CD4-positive, alpha-beta T cell treated with Interleukin-2 at 100 ng/mL for 4 hours (primary cell): ENCODE measurements around the gene SLC11A1.
A peak's percentile ranks its signal among the peaks of the same experiment; 100 is the strongest.

Experiments
- DNase-seq: peaks from one replicate; pipeline ENCODE4 v3.0.0-alpha.2; 2020; ENCODE audit warnings: low spot score

Gene SLC11A1

DNA sequence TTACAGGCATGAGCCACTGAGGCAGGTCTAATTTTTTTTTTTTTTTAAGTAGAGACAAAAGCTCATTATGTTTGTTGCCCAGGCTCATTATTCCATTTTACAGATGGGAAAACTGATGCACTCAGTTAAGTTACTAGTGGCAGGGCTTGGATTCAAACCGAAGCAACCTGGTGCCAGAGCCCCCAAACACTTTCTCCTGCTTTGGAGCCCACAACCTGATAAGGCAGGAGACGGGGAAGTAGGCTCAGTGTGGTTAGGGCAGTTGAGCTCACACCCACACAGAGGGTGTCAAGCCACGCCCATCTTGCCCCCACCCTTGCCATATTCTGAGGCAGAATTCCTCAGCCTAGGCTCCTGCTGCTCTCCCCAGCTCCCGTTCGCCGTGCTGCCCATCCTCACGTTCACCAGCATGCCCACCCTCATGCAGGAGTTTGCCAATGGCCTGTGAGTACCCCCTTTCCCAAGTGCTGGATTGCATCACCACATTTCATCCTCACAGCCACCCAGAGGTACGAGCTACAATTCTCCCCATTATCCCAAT lies 11.7 kb downstream of the SLC11A1 start:
- peak; percentile 15 for DNase-seq

DNA sequence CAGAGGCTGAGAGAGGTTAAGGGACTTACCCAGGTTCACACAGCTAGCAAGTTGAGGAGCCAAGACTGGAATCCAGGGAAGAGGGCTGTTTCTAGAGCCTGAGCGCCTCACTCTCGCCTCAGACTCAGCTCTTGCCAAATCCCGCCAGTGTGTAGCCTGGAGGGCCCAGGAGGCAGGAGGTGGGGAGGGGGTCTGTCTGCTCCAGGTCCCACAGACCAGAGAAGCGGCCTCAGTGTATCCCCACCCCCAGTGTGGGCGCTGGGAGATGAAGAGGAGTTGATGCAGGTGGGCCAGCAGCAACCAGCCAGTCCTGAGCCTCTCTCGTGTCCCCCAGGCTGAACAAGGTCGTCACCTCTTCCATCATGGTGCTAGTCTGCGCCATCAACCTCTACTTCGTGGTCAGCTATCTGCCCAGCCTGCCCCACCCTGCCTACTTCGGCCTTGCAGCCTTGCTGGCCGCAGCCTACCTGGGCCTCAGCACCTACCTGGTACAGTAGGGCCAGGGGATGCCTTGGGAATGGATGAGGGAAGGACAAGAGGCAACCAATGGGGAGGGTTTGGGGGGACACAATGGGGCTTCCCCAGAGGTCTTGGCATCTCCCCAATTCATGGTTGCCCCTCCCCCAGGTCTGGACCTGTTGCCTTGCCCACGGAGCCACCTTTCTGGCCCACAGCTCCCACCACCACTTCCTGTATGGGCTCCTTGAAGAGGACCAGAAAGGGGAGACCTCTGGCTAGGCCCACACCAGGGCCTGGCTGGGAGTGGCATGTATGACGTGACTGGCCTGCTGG lies 12.4 kb downstream of the SLC11A1 start:
- DNase-seq, result no peak

DNA sequence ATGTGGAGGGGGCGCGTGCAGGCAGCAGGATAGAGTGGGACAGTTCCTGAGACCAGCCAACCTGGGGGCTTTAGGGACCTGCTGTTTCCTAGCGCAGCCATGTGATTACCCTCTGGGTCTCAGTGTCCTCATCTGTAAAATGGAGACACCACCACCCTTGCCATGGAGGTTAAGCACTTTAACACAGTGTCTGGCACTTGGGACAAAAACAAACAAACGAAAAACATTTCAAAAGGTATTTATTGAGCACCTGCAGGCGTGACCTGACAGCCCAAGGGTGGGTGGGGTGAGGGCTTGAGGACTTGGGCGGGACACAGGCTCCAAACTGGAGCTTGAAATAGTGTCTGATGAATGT lies 13.0 kb downstream of the SLC11A1 start:
- no peak for DNase-seq

DNA sequence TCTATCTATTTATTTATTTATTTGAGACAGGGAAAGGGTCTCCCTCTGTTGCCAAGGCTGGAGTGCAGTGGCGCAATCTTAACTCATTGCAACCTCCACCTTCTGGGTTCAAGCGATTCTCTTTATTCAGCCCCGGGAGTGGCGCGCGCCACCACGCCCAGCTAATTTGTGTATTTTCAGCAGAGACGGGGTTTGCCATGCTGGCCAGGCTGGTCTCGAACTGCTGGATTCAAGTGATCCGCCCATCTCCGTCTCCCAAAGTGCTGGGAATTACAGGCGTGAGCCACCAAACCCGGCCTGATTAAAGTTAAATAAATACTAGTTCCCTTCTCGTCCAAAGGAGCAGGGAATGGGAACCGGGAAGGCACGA lies 13.4 kb downstream of the SLC11A1 start:
- no peak for DNase-seq

DNA sequence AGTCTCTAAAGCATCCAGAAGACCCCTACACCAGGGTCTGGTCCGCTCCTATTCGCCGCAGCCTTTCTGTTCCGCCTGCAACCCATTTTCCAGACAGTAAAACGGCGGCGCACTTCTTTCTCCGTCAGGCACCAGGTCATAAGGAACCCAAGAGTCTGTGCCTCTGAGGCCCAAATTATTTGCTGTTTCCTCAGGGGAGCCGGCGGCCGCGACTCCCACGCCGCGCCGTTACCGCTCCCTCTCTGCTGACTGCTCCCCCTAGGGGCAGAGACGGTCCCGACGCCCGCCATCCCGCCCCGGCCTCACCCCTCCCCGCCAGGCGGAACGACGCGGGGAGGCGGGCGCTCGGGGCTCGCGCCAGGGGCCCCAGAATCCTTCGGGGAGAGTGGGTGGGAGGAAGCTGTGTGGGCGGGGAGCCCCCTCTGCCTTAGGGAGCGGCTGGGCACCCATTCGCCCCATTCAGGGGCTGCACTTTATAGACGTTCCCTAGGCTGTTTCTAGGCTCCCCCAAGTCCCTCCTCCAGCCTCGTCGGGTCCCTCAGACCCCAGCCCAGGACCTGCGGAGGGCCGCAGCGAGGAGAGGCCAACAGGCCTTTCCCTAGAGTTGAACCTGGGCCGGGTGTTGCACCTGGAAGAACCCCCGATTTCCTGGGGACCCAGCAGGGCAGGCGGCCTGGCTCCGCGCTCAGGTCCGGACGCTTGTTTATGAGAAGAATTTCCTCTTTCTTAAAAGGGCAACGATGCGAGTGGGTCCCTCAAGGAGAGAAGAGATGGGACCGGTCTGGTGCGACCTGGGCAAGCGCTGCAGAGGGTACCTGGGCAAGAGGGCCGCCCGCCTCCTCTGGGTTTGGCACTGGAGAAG lies 14.0 kb downstream of the SLC11A1 start:
- DNase-seq, result peak; percentile 97

DNA sequence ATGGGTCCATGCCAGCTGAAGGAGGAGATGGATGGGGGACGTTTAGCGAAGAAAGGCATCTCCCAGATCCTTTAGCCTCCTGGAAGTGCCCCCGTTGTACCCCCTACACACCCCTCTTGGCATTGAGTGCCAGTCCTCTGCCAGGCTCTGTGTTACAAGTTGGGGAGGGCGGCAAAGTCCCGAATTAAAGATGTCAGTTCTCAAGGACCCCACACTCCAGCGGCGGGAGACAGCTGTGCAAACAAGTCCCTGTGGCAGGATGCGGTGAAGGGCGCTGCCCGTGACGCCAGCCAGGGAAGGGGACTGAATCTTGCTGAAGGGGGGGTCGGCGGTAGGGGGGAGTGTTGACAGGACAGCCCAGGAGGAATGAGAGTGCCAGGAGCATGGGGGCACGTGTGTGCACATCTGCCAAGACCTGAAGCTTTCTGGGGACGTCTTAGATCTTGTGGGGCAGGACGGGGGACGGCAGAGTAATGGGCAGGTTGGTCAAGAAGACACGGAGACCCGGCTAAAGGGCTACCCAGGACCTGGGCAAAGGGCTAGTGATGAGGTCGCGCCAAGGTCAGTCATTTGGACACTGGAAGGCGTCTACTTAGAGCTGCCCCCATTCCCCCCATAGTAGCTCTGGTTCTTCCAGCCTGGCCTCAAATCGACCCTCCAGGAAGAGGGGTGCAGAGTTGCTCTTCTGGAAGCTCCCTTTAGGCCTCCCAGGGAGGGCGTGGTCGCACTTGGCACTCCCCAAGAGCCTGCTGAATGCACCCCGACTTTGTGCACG lies 14.8 kb downstream of the SLC11A1 start:
- DNase-seq, result peak; percentile 70

DNA sequence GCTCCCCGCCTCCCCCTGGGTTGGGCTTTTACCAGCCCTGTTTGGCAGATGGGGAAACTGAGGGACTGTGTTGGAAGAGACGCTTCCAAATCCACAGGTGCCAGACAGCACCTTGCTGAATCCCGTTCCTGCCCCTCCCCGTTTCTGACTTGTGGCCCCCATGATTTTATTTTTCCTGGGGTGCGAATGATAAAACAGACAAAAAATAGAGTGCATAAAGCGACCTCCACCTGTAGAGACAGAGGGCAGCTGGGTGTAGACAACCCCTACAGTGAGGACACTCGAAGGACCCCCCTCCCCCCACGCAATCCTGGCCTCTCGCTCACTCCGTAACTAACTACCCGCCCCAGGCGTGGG lies 15.4 kb downstream of the SLC11A1 start:
- DNase-seq, result no peak

DNA sequence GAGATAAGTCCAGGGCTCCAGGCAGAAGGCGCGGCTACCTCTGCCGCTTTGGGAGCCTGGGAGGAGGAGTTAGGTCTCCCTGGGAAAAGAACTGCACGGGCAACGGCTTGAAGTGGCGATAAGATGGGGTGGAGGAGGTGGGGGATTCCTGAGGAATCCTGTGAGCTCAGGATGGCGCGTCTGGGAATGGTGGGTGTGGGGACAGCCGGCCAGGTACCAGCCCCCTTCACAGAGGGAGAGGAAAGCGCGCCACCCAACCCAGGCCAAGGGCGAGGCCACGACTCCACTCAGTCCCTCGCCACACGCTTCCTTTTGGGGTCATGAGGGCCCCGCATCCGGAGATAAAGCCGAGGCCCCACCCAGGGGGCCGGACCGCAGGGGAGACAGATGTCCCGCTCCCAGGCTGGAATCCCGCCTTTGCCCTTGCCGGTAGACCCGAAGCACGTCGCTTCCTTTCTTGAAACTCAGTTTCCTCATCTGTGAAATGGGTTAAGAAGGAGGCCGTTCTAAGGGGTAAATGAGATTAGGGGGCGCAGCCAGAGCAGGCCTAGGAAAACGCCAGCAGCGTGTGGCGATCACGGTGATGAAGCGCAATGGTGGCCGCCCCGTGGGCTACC lies 15.9 kb downstream of the SLC11A1 start:
- DNase-seq, result peak; percentile 53

DNA sequence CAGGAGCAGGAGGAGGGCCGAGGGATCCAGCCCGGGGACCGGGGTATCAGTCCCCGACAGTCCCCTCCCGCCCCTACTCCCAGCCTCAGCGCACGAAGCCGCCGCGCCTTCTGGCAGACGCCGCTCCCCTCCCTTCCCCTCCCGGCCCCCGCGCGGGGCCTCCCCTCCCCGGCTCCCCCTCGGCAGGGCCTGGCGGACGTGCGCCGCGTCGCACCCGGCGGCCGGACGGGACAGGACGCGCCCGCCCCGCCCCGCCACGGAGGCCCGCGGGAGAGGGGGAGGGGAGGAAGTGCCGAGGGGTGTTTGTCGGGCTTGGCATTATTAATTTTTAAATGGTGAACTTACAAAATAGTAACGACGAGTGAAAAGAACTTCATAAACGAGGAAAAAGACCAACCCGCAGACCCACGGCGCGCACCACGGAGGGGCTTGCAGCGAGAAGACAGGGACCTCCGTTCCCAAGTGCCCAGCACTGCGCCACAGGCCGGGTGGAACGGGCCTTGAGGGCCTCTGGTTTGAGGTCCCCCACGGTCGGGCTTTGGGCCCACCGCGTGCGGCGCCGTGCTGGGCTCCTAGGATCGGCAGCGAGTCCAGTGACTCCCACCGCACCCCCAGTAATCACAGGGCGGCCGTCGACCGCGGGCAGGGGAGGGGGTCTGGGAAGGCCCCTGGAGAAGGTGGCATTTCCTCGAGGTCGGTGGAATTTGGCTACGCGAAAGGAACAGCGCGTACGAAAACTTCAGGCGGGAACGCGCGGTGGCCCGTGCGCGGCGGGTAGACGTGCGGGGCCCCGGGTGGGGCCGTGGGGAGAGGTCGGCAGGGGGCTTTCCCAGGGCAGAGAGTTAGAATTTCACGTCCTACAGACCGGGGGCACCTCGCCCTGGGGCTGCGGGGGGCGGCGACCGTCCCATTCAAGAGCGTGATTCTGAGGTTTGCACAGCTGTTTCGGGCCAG lies 16.6 kb downstream of the SLC11A1 start:
- peak; percentile 66 for DNase-seq

DNA sequence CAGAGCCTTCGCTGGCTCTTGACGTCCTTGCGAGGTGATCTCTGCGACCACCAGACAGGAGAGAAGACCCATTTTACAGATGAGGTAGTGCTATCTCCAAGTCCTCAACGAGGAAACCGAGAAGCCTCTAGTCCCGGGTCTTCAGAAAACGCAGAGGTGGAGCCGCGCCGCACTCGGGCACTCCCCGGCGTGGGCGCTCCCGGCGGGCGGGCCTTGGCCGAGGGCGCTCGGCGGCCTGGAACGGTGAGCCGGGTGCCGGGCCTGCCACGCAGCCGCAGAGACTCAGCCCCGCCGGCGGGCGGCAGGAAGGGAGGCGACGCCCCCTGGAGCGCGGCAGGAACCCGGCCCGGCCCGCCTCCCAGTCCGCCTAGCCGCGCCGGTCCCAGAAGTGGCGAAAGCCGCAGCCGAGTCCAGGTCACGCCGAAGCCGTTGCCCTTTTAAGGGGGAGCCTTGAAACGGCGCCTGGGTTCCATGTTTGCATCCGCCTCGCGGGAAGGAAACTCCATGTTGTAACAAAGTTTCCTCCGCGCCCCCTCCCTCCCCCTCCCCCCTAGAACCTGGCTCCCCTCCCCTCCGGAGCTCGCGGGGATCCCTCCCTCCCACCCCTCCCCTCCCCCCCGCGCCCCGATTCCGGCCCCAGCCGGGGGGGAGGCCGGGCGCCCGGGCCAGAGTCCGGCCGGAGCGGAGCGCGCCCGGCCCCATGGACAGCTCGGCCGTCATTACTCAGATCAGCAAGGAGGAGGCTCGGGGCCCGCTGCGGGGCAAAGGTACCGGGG lies 17.5 kb downstream of the SLC11A1 start, which contains the start of gene CTDSP1:
Gene CTDSP1, plus strand, starts transcription at position 478 of the 776 bp plus-strand sequence. Its CDS starts 223 bp downstream, at position 701.
- DNase-seq, result peak; percentile 95

DNA sequence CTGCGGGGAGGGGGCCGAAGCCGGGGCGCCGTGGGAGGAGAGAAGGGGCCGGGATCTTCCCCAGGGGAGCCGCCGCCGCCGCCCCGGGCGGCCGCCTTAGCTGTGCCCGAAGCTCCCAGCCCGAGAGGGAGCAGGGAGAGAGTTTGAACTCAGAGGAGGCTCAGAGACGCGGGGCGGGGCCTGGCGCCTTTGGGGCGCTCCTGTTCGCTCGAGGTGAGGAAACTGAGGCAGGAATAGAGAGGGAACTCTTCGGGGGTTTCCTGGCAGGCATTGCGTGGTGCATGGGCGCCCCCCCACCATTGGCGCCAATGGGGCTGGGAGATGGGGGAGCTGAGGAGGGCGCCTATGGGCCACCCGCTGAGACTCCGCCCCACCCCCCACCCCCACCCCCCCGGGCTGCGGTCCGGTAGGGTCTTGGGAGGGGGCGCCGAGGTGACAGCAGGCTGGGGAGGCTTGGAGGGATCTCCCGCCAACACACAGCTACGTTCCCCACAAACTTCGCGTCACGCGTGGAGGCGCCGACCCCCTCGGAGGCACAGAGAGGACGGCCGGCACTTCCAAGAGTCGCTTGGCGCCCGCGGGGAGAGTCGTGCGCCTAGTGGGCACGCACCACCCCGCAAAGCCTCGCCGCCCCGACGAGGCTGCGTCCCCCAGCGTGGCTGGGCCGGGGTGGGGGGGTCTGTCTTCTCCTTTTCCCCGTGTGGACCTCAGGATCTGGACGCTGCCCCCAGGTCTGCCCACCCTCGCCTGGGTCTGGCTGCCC lies 18.3 kb downstream of the SLC11A1 start:
- DNase-seq, result peak; percentile 22

DNA sequence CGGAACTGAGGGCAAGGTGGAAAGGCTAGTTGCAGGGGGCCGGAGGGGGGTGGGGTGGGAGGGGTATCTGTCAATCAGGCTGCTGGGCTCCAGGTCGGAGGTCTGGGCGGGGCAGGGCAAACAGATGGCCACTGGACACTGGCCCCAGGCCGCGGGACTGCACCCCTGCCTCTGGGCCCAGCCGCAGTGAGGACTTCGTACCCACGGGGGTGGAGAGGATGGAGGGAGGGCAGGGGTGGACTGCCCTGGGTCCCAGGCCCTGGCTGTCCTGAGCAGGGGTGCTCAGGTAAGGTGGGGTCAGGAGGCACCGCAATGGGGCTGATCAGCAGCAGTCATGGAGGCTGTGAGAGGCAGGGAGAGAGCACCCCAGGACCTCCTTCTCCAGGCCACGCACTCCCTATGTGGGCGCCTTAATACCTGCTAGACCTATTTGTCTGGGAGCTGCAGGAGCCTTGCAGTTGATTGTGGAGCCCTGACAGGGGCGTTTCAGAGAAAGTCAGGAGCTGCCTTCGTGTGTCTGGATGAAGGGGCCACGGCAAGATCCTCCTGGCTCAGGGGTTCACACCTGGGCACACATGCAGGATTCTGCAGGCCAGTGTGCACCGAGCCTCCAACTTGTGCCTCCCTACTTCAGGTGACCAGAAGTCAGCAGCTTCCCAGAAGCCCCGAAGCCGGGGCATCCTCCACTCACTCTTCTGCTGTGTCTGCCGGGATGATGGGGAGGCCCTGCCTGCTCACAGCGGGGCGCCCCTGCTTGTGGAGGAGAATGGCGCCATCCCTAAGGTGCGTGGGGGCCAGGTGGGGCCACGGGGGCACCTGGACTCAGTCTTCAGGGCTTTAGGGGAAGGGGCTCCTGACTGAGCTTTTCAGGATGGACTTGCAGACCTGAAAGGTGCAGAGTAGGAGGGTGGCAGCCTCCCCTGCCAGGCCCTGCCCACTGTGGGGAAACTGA lies 19.1 kb downstream of the SLC11A1 start:
- no peak for DNase-seq

DNA sequence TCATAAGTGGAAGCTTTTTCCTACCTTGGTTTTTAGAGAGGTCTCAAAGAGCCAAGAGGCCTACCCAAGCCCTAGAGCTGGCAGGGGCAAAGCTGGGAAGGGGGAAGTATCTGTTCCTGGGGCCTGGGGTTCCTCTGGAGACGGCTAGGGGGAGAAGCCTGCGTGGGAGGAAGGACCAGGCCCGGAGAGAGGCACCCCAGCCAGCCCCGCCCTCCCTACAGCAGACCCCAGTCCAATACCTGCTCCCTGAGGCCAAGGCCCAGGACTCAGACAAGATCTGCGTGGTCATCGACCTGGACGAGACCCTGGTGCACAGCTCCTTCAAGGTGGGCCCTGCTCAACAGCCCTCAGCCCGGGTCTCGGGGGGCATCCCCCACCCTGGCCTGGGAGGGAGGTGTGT lies 19.8 kb downstream of the SLC11A1 start:
- no peak for DNase-seq

DNA sequence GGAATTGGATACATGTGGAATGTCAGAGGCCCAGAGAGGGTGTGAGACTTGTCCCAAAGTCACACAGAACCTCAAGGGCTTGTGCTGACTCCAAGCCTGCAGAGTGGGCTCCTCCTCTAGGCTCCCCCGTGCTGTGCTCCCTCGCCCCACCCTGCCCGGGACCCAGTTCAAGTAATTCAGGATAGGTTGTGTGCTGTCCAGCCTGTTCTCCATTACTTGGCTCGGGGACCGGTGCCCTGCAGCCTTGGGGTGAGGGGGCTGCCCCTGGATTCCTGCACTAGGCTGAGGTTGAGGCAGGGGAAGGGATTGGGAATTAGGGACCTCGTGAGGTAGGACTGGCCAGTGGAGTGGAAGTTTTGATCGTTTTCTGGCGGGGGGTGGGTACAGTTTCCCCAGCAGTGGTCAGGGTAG lies 20.4 kb downstream of the SLC11A1 start:
- no peak for DNase-seq

DNA sequence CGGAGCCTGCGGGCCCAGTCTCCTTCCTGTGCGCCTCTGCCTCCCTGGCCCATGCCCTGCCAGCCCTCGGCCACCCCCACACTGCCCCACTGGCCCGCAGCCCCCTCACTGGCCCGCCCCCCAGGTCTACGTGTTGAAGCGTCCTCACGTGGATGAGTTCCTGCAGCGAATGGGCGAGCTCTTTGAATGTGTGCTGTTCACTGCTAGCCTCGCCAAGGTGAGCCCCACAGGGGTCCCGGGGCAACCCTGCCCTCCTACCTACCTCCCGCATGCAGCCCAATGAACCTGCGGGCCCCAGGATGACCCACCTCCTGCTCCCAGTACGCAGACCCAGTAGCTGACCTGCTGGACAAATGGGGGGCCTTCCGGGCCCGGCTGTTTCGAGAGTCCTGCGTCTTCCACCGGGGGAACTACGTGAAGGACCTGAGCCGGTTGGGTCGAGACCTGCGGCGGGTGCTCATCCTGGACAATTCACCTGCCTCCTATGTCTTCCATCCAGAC lies 20.9 kb downstream of the SLC11A1 start:
- DNase-seq, result no peak

DNA sequence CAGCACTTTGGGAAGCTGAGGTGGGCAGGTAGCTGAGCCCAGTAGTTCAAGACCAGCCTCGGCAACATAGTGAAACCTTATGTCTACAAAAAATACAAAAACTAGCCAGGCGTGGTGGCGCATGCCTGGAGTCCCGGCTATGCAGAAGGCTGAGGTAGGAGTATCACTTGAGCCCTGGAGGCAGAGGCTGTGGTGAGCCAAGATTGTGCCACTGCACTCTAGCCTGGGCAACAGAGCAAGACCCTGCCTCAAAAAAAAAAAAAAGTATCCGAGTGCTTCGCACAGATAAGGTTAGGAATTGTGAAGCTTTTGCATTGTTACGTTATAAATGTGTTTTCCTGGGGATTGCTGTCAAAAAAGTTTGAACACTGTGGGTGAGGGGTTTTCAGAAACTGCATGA lies 21.7 kb downstream of the SLC11A1 start:
- DNase-seq, result no peak

DNA sequence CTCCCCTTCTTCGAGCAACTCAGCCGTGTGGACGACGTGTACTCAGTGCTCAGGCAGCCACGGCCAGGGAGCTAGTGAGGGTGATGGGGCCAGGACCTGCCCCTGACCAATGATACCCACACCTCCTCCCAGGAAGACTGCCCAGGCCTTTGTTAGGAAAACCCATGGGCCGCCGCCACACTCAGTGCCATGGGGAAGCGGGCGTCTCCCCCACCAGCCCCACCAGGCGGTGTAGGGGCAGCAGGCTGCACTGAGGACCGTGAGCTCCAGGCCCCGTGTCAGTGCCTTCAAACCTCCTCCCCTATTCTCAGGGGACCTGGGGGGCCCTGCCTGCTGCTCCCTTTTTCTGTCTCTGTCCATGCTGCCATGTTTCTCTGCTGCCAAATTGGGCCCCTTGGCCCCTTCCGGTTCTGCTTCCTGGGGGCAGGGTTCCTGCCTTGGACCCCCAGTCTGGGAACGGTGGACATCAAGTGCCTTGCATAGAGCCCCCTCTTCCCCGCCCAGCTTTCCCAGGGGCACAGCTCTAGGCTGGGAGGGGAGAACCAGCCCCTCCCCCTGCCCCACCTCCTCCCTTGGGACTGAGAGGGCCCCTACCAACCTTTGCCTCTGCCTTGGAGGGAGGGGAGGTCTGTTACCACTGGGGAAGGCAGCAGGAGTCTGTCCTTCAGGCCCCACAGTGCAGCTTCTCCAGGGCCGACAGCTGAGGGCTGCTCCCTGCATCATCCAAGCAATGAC lies 22.4 kb downstream of the SLC11A1 start:
- no peak for DNase-seq
